Lower leg skin (tissue), 4 donors: ENCODE measurements around the gene ZNF837. TPM values are rescaled to one million over a fixed set of nuclear protein-coding genes. Genes with fewer than 3 reads are reported as not detected.

ENCODE experiments used
- DNase-seq, 2 donors: peaks; one replicate each; pipeline ENCODE4 v3.0.0-alpha.2; 2019; ENCODE audit warnings: low spot score in 2 of 2
- H3K4me3 ChIP-seq: fragments of 200-600 bp; sonication (generic); 2 replicates; pipeline ENCODE4 v1.5.1; 2017; ENCODE audit warnings: mild to moderate bottlenecking, low read depth; ENCODE audit not compliant: poor library complexity, severe bottlenecking
- POLR2A ChIP-seq, 2 donors: fragments of 450-650 bp; IDR thresholded peaks; one replicate each; pipeline ENCODE4 v1.6.1; 2016 to 2017; ENCODE audit warnings: antibody characterized with exemption in 2 of 2, mild to moderate bottlenecking in 1 of 2, moderate library complexity in 1 of 2
- WGBS, 2 donors: methylation state at CpG; one replicate each; pipeline ENCODE4 v1.1.5; 2018; 5-methylcytosine and 5-hydroxymethylcytosine counted together
- intact Hi-C: fragments of 100-400 bp; cut with DNase I; formaldehyde crosslinking; loops from one replicate; pipeline ENCODE4 v1.15.0; 2023; ENCODE audit warnings: low total_unique reads
- total RNA-seq, 4 donors: library from RNA; depleted of rRNA; stranded (reverse); fragments of >200 nt; gene quantifications; one replicate each; pipeline ENCODE4 v1.1.0, GENCODE V29; 2016
- TF ChIP-seq, protein P1 (sequence below), 3 donors: fragments of 450-650 bp; IDR thresholded peaks; one replicate each; pipeline ENCODE4 v1.5.1; 2016; ENCODE audit warnings: antibody characterized with exemption in 3 of 3, mild to moderate bottlenecking in 3 of 3, moderate library complexity in 2 of 3

Gene ZNF837
- total RNA-seq, 4 donors from 2014 or later = 4.7 to 12.0 (median 8.5) TPM

- no peak for TF ChIP-seq POLR2A (IDR thresholded peaks at IDR 0.05)
- TF ChIP-seq, protein P1, sequence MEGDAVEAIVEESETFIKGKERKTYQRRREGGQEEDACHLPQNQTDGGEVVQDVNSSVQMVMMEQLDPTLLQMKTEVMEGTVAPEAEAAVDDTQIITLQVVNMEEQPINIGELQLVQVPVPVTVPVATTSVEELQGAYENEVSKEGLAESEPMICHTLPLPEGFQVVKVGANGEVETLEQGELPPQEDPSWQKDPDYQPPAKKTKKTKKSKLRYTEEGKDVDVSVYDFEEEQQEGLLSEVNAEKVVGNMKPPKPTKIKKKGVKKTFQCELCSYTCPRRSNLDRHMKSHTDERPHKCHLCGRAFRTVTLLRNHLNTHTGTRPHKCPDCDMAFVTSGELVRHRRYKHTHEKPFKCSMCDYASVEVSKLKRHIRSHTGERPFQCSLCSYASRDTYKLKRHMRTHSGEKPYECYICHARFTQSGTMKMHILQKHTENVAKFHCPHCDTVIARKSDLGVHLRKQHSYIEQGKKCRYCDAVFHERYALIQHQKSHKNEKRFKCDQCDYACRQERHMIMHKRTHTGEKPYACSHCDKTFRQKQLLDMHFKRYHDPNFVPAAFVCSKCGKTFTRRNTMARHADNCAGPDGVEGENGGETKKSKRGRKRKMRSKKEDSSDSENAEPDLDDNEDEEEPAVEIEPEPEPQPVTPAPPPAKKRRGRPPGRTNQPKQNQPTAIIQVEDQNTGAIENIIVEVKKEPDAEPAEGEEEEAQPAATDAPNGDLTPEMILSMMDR (IDR thresholded peaks at IDR 0.05) = no peak
- DNase-seq = no peak
- 71 to 84% methylated on average over 4 of the region's 4 CpGs for WGBS, 2 donors
Measured at GRCh38 chr19:58398087-58398486, 17.3 kb upstream of the ZNF837 start.

DNA sequence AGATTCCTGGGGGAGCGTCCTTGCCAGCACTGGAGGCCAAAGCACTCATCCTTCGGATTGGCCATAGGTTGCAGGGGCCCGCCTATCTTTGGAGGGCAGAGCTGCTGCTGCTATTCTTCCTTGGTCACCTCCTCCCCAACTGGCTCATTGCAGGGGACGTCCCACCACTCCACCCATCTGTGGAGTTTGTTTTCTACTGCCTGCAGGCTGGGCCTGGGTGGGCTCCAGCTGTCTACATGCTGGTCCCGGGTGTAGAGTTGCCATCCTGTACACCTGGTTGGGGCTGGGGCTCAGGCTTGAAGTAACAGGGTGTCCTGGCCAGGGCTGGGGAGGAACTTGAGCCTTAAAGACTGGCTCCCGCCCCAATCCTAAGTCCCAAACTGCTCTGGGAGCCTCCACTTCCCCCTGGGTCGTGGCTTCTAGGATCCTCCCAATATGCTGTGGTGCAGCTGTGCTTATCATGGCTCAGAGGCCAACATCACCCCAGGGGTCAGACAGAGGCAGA lies 16.8 kb upstream of the ZNF837 start:
- WGBS, 2 donors = 71 to 76% methylated on average over 7 of the region's 7 CpGs
- intact Hi-C loops = no loop called here
- no peak for DNase-seq
- no peak overlapping the region for H3K4me3 ChIP-seq
- TF ChIP-seq, protein P1 (IDR thresholded peaks at IDR 0.05) = no peak
- TF ChIP-seq POLR2A (IDR thresholded peaks at IDR 0.05) = no peak

More at GRCh38 chr19:58398087-58398486, 17.3 kb upstream of the ZNF837 start:
- H3K4me3 ChIP-seq = no peak overlapping the region
- intact Hi-C loops = no loop called here

GRCh38 chr19:58396691-58397532 lies 16.1 kb upstream of the ZNF837 start:
- H3K4me3 ChIP-seq = no peak overlapping the region
- intact Hi-C loops = no loop called here
- no peak for DNase-seq
- WGBS, 2 donors = 46 to 55% methylated on average over 28 to 34 of the region's 58 CpGs
- TF ChIP-seq, protein P1 (IDR thresholded peaks at IDR 0.05) = no peak
- TF ChIP-seq POLR2A (IDR thresholded peaks at IDR 0.05) = no peak

DNA sequence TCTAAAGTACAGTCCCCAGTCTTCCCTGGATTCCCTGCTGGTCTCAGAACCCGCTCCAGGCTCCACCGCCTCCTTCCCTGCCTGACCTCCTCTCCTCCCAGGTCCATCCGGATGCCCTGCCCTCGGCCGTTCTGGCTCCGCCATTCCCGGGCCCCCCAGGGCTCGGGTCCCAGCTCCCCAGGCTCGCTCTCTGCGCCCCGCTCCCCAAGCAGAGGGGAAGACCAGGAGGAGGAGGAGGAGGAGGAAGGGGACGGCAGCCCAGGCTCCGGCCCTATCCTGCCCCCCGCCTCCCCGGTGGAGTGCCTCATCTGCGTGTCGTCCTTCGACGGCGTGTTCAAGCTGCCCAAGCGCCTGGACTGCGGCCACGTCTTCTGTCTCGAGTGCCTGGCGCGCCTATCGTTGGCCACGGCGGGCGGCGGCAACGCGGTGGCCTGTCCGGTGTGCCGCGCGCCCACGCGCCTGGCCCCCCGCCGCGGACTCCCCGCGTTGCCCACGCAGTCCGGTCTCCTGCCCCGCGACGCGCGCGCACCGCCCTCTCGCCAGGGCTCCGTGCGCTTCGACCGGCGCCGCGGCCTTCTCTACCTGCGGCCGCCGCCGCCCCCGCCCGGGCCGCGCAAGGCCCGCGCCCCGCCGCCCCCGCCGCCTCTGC lies 15.3 kb upstream of the ZNF837 start:
- no peak overlapping the region for H3K4me3 ChIP-seq
- WGBS, 2 donors = 9 to 10% methylated on average over 15 to 20 of the region's 75 CpGs
- DNase-seq = no peak
- intact Hi-C loops = no loop called here
- TF ChIP-seq, protein P1 (IDR thresholded peaks at IDR 0.05) = no peak
- TF ChIP-seq POLR2A (IDR thresholded peaks at IDR 0.05) = no peak

GRCh38 chr19:58395220-58395978 lies 14.6 kb upstream of the ZNF837 start, which contains the start of gene RNF225:
RNF225 (plus strand) TSS chr19:58395656; CDS start chr19:58396090, 434 bp downstream.
- H3K4me3 ChIP-seq = no peak within 1 kb of the TSS
- TF ChIP-seq POLR2A (IDR thresholded peaks at IDR 0.05) = no peak
- TF ChIP-seq, protein P1 (IDR thresholded peaks at IDR 0.05) = no peak
- 23 to 27% methylated on average over 16 to 20 of the region's 21 CpGs for WGBS, 2 donors
- intact Hi-C loops = no loop called here
- no peak for DNase-seq
